ENCODE results near the gene ADSS1.

DNA sequence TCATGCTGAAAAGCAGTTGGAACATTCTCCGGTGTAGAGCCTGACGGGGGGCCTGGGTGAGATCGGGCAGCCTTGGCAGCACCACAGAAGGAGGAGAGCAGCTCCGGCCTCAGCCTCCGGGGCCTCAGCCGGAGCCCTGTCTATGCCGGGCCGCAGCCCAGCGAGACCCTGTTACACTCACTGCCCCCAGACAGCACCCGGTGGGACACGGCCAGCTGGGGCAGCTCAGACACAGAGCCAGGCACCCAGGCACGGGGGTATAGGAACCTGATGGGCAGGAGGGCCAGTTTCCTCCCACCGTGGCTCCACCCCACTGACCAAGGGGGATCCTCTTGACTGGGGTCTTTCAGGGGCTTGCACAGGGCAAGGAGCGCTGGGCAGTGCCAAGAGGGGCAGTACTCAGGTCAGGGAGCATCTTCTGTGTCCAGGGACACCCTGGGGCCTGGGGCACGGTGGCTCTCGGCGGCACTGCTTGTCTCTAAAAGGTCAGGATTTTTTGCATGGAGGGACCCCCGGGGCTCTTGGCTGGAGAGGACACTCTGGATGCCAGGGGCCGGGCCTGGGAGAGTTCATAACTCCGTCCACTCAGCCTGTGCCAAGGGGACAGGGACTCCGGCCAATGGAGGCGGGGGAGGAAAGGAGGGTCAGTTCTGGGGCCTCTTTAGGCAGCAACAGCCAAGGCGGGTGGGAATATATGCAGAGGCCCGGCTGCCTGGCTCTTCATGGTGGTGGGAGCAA is 25.2 kb upstream of the ADSS1 start:
- TF ChIP-seq, protein P1, sequence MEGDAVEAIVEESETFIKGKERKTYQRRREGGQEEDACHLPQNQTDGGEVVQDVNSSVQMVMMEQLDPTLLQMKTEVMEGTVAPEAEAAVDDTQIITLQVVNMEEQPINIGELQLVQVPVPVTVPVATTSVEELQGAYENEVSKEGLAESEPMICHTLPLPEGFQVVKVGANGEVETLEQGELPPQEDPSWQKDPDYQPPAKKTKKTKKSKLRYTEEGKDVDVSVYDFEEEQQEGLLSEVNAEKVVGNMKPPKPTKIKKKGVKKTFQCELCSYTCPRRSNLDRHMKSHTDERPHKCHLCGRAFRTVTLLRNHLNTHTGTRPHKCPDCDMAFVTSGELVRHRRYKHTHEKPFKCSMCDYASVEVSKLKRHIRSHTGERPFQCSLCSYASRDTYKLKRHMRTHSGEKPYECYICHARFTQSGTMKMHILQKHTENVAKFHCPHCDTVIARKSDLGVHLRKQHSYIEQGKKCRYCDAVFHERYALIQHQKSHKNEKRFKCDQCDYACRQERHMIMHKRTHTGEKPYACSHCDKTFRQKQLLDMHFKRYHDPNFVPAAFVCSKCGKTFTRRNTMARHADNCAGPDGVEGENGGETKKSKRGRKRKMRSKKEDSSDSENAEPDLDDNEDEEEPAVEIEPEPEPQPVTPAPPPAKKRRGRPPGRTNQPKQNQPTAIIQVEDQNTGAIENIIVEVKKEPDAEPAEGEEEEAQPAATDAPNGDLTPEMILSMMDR (IDR thresholded peaks at IDR 0.05) = no peak
- TF ChIP-seq POLR2A (IDR thresholded peaks at IDR 0.05) (no peak), POLR2AphosphoS5 (IDR thresholded peaks at IDR 0.05; ENCODE audit: insufficient read depth in 1 of 2, low read depth in 1 of 2) (no peak)

Data from vagina (tissue), 2 donors.